ENCODE measurements around the gene POC1A.

Gene POC1A

DNA sequence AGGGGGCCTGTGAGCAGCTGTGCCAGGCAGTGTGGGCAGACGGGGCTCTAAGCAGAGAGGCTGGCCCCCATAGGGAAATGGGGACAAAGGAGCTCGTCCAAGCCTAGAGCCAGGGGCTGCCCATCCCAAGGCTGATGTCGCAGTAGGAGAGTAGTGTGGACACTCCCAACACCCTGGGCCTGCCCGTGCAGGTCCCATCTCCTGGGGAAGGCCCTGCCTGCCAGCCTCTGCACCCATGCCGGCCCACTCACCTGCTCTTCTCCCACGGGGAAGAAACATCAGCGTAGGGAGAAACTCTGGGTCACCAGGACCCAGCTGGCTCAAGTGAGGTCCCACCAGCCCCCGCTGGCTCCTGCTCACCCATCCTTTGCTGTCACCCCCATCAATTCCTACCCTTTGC is 87.2 kb downstream of the POC1A start:
- DNase-seq (ENCODE audit: low read depth in 2 of 2) = no peak

DNA sequence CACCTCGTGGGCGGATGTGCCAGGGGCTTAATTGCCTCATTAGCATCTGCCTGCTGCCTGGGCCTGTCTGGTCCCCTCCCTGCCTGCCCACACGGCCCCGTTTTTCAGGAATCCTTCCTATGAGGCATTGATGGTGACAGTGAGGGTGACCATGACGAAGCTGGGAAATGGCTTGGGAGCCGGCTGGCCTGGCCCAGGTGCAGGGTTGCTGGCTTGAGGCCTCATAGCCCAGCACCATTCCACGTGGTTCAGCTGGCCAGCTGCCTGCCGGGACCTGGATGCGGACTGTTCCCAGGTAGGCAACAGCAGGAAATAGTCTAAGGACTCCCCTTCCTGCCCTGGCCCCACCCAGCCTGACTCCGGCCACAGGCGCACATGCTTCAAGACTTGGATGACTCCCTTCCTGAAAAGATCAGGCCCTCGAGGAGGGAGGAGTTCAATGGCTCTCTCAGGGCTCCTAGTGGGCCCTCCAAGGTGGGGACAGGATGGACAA is 88.9 kb downstream of the POC1A start:
- no peak for DNase-seq (ENCODE audit: low read depth in 2 of 2)

DNA sequence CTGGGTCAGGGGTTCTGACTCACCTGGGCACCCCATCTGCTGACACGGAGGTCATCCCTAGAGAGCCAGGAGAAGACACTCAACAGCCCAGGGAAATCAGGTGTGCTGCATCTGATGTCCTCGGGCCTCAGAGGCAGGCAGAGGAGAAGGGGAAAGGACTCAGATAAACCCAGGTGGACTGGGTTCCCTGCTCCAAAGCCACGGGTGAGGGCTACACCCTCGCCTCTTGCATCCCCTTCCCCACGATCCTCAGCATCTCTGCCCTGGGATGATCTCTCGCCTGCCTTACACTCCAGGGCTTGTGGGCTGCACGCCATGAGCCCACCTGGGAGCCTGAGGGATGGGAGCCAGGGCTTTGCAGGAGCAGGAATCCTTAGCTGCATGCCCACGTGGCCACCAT is 89.7 kb downstream of the POC1A start:
- no peak for DNase-seq (ENCODE audit: low read depth in 2 of 2)

DNA sequence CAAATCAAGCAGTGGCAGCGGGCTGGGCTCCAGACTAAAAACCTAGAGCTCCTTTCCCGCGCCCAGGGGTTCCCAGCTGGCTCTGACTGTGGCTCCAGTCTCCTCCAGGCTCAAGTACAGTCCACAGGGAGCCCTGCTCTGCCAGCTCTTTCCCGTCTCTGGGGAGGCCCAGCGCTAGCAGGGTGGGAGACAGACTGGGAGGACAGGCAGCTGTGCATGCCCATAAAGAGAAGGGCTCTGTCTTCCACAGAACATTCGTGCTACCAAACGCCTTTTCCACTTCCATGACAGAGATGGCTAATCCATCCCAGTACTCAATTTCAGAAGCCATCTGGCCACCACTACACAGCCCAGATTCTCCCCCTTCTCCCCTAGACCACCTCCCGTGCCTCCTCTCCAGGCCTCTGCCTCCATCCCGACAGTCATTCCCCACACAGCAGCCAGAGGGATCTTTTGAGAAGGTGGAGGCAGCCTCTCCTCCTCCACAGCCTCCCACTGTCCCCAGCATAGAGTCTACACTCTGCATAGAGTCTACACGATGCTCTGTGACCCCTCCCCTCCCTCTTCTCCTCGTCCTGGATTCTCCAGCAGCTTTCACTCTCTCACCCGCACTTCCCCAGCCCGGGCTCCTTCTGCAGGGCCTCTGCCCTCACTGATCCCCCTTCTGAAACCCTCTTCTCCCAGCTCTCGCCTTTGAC is 91.0 kb downstream of the POC1A start:
- DNase-seq (ENCODE audit: low read depth in 2 of 2) = no peak

DNA sequence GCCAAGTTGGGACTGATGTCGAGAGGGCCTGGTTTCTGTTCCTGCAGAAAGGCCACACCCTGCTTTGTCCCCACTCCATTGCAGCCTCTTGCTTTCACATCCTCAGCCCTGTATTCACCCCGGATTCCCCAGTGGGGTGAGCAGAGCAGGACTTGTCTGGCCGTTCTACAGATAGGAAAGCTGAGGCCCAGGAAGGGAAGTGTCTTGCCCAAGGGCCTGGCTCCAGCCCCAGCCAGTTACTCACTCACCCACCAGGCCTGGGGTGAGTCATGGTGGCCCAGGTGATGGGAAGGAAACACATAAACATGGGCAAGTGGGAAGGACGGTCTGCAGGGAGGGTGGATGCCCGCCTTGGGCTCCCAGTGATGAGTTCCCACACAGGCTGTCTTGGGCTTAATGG is 91.7 kb downstream of the POC1A start:
- DNase-seq (ENCODE audit: low read depth in 2 of 2) = no peak

DNA sequence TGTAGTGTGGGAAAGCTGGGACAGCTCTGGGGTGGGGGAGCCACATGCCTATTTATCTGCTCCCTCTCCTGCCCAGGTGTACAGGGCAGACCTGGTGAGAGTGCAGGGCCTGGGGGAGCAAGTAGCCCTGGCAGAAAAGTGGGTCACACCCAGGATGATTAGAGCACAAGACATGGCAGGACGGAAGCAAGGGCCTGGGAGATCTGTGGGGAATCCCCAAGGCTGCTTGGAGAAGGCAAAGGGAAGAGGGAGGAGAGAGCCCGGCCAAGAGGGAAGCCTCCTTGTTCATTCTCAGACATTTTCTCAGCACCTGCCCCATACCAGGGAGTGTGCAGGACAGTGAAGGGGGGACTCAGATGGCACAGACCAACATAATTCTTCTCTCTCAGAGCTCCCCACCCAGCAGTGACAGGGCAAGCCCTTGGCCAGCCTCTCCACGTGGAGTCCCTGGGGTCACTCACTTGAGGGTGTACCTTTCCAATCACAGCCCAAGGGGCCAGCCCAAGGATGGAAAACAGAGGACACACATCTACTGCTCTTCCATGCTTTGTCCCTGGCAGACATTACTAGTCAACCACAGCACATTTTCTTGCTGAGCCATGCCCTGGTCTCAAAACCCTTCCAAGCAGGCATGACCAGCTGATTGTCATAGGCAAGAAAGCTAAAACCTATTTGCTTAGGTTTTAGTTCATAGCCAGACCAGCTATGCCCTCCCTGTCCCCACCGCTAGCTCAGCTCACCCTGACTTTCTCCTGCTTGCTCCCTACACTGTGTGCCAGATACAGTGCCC is 92.9 kb downstream of the POC1A start:
- no peak for DNase-seq (ENCODE audit: low read depth in 2 of 2)

DNA sequence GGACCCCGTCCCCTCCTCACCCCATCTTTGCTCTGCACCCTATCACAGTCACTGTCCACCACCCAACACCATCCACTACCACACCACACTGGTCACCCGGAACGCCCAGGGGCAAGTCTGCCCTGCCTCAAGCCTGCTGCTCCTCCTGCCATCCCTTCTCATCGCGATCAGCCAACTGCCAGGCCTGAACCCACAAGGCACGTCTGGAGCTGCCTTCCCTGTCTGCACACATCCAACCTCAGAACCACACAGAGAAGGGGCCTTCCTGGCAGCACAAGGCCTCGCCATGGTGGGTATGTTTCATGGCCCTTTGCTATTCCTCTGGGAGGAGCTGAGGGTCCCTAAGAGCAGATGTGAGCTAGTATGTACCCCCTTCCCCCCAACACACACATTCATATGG is 94.4 kb downstream of the POC1A start:
- no peak for DNase-seq (ENCODE audit: low read depth in 2 of 2)

DNA sequence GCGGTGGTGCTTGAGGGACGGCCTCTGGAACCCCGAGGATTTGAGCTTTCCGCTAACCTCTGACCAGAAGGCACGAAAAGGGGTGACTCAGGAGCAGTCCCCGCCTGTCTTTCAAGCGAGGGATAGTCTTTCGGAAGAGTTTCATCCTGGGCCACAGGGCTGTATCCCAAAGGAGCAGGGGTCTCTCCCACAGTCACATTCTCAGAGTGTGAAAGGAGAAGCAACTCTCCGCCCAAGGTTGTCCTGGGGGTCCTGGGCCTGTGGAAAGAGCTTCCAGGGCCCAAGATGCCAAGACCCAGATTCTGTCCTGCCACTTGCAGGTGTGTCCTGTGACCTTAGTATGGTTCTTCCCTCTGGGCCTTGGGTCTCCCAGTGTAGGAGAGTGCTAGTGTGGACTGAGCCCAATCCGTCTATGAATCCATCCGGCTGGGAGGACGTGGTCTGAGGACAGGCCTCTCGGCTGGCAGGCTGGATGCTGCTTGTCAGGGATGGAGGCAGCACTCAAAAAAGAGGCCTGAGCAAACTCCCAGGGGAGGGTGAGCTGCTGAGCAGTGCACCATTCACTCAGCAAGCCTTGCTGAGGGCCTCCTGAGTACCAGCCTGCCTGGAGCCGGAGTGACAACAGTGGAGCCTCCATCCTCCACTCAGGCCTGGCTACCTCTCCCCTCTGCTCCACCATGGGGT is 96.3 kb downstream of the POC1A start:
- no peak for DNase-seq (ENCODE audit: low read depth in 2 of 2)

DNA sequence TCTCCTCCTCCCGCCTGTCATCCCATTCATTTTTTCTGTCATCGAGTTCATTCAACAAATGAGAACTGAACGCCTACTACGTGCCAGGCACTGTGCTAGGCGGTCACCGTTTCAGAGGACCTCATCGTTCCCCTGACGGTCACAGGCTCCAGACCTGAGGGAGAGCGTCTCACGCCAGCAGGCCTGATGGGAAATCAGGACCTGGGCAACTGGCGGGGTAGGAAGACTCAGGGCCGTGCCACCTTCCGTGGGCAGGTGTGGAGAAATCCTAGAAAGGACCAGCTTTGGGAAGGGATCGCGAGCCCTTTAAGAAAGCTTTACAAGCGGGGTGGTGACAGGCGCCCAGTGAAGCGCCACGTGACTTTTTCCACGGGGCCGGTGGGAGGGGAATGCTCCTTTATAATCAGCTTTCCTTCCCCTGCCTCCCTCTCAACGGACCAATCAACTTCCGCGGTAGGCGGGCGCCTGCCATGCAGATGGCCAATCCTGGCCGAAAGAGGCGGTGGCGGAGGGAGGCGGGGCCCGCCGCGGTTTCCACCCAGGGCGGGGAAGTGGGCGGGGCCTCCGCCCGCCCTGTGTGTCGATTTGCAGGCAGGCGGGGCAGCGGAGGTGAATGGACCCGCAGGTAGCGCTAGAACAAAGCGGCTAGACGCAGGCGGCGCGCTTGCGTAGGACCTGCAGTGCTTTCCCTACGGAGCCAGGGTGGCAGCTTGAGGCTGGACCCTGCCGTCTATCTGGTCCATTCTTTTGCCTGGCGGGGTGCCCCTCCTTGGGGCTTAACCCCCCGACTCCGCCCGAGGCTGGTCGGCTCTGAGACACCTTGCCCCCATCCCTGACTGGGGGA is 97.0 kb downstream of the POC1A start:
- peak; percentile 98 for DNase-seq (ENCODE audit: low read depth in 2 of 2)

DNA sequence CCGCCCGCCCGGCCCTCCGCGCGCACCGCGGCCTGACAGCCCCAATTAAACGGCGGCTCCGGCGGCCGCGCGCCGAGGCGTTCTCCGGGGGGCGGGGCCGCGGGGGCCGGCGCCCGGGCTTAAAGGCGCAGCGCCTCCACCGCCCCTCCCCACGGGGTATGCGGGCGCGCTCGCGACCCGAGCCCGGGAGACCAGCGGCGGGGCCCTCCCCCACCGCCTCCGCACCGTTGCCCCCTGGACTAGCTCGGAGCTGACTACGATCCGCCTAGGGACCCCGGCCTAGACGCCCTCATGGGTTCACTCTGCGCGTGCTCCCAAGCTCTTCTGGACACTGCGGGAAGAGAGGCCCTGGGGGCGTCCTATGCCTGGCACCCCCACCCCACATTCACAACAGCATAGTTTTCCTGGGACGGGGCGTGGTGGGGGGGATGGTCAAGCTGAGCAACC is 97.7 kb downstream of the POC1A start, which contains the start of gene DUSP7:
Gene DUSP7, minus strand, starts transcription at position 51 of the 447 bp plus-strand sequence. CDS start 205 bp downstream, outside the sequence.
- peak; percentile 36 to 45 for DNase-seq (ENCODE audit: low read depth in 2 of 2)

DNA sequence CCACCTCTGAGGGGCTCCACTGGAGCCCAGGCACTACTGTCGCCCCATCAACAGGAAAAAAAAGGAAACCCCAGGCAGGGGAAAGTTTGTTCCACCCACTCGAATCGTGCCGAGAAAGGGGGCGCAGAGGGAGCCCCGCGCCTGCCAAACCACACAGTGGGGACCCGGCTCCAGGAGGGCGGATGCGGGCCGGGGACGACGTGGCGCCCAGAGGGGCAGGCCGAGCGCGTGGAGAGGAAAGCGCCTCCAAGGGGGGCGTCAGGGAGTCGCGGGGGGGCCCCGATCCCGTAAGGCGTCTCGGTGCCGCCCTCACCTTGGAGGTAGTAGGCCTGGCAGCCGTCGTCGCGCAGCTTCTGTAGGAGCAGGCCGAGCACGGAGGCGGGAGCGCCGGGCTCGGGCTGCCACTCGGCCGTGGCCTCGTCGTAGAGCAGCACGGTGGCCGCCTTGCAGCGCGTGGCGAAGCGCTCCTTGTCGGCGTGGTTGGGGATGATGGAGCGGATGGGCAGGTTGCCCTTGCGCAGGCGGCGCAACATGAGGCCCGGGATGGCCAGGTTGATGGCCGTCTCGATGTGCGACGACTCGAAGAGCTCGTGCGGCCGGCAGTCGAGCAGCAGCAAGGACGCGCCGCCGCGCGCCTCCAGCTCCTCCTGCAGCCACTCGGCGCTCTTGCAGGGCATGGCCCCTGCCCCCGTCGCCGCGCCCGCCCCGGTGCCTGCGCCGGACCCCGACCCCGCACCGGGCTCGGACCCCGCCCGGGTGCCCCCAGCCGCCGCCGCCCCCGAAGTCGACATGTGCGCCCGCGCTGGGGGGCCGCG is 98.5 kb downstream of the POC1A start:
- no peak for DNase-seq (ENCODE audit: low read depth in 2 of 2)

DNA sequence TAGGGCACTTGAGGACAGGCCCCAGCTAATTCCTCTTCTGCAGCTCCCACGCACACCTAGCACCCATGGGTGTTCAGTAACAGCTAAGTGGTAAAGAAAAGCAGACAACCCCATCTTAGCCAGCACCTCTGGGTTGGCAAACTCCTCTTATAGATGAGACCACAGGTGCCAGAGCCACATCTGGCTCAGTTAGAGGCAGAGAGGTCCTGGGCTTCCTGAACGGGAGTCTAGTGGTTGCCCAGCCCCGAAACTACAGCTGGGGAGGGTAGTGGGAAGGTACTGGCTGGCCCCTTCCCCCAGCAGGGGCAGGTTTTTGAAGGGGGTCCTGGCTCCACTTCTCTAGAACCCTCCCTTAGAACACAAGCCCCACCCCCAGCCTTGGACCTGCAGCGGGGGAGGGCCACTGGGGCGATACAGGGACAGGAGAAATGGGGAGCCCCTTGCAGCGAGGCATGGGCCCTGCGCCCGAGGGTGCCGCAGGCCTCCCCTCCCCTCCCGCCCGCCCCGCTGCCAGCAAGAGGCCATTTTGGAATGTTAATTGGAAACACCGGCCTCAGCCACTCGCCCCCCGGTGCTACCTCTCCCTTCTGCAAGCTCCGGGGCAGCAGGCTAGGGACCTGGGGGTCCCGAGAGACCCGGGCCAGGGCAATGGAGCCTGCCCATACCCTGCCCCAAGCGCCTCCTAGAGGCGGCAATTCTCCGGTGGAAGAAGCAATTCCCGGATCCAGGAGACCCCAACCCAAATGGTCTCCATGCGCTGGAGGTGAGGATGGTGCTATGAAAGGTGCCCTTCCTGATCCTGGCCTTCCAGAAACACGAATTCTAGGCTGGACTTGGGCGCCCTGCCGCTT is 99.3 kb downstream of the POC1A start:
- DNase-seq (ENCODE audit: low read depth in 2 of 2) = no peak

DNA sequence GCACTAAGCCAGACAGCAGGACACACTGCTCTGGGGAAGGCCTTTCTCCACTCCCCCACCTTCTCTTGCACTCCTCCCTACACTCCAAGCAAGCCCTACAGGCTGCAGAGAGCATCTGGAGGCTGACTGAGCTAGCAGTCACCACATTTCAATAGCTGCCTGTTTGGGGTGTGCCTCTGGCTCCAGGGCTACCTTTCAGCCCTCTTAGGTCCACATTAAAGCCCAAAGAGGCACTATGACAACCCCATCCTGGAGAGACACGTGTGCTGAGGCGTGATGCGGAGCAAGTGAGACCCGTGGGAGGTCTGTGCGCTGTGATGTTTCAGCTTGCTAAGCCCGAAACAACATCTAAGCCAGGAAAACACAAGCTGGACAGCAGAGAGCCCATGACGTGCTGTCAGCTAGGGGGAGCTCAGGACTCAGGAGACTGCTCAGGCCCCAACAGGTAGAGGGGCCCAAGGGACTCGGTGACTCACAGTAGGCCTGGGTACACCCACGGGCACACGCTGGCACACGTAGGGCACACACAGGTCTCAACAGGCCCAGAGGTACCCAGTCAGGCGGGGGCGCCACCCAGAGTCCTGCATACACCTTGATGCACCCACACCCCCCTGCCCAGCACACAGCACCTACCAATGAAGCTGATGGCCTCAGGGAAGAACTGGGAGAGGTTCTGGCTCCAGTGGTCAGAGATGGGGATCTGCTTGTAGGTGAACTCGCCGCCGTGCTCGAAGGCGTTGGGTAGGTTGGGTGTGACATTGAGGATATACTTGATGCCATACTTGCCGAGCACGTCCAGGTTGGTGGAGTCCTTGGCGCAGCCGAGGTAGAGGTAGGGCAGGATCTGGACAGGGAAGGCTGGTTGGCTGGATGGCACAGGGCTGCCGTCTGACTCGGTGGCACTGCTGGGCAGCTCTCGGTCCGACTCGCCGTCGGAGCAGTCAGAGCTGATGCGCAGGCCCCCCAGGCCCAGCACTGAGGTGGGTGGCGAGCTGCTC is 100.6 kb downstream of the POC1A start:
- no peak for DNase-seq (ENCODE audit: low read depth in 2 of 2)

DNA sequence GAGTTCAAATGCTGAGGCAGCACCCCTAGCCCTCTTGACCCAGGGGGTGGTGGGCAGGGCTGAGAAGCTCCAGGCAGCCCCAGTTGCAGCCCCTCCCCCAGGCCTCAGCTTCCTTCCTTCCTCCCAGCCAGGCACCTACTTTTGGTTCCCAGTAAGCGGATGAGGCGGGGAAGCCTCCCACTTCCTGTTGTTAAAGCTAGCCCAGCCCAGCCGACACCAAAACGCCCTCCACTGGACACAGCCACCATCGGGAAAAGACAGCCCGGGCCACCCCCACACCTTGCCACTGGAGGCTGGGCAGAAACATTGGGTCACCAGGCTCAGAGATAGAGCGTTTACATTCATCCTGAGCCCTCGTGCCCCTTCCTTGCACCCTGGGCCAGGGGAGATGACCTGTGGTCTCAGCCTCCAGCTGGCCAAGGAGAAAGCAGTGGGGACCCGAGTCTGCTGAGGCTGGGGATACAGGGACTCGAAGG is 101.4 kb downstream of the POC1A start:
- no peak for DNase-seq (ENCODE audit: low read depth in 2 of 2)

DNA sequence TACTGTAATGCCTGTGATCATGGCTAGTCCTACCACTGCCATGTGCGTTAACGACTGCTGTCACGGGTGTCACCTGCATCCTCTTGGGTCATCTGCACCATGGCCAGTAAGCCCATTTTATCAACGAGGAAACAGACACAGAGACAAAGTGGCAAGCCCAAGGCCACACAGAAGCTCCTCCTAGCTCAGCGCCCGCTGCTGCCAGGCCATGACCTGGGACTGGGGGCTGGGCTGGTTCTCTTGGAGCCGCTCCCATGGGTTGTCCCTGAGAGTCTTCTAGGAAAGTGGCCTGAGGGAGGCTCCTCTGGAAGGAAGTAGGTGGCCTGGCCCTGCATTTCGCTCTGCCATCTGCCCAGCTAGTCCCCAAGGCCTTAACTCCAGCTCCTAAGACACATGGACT is 102.8 kb downstream of the POC1A start:
- no peak for DNase-seq (ENCODE audit: low read depth in 2 of 2)

DNA sequence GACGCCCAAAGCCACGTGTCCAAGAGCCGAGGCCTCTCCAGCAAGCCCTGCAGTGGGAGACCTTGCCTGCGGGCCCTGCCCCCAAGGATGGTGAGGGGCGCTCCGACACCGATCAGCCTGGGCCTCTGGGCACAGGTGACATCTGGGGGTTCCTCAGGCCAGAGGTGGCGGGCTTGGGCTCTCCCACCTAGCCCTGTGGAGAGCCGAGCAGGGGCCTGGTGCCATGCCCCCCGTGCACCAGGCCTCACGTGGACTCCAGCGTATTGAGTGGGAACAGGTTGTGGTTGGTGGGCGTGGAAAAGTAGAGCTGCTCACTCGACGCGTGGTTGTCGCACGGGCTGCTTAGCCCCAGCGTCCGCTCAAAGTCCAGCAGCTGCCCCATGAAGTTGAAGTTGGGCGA is 103.7 kb downstream of the POC1A start:
- DNase-seq (ENCODE audit: low read depth in 2 of 2) = no peak

DNA sequence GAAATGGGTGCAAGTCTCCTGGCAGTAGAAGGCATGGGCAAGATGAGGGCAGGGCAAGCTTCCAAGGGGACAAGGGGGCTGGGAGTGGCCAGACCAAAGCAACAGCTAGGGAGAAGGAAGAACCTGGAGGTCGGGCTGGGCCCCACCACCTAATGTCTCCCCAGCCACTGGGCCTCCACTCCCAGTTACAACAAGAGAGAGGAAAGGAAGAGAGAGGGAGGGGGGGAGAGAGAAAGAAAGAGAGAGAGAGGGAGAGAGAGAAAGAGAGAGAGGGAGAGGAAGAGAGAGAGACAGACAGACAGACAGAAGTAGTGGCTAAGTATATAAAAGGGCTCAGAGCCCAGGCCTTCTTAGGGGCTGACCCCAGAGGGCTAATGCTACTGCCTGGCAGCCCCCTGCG is 104.7 kb downstream of the POC1A start:
- DNase-seq (ENCODE audit: low read depth in 2 of 2) = no peak

DNA sequence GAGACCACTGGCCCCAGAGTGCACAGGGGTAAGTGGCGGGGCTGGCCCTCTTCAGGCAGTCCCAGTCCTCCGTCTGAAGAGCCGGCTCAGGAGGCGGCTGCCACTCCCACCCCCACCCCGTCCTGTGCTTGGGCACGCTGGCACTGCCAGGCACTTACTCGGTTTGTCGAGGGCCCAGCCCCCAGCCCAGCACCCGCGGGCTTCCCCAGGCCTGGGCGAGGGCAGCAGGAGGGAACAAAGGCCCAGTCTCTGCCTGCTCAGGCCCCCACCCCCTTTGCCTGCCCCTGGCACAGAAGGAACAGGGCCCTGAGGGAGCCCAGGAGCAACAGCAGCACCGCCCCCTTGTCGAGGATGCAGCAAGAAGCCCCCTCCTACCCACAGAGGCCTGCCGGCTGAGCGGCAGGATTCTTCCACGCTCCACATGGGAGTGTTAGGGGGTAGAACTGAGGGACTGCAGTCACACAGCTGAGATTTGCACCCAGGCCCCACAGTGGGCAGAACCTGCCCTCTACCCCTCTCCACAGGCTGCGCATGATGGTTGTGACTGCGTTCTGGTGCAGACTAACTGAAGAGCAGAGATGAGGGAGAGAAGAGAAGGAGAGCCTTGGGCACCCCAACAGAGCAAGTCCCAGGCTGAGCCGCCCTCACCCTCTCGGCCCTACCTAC is 106.8 kb downstream of the POC1A start:
- no peak for DNase-seq (ENCODE audit: low read depth in 2 of 2)

Measured in stimulated activated CD8-positive, alpha-beta memory T cell treated with anti-CD3 and anti-CD28 coated beads, Interleukin-7, amount 100 ng/mL, for 1 hour (primary cell).